HG02840 (cell line): ENCODE measurements around the gene ALG11.
"Not testable (repeated sequence)": the region's sequence is repeated elsewhere in the genome, so short reads cannot be mapped to it uniquely, and the experiment has no call there.

Experiments
- ATAC-seq: cut with Tn5 transposase; IDR thresholded peaks from one replicate; pipeline ENCODE4 v1.9.1; 2021; ENCODE audit warnings: mild to moderate bottlenecking, moderate library complexity, moderate number of reproducible peaks; ENCODE audit not compliant: unreplicated experiment, low FRiP score

ALG11 gene

GRCh38 chr13:52011632-52012511 lies at the start of gene ALG11:
TSS of gene ALG11 (plus strand) at chr13:52012398. CDS start at chr13:52012419, 21 bp downstream.
- peak; percentile 99 for ATAC-seq

GRCh38 chr13:51966186-51966585 lies 46.0 kb upstream of the ALG11 start:
- ATAC-seq, result no peak

- ATAC-seq, result no peak
These were observed 44.4 kb upstream of the ALG11 start for GRCh38 chr13:51967482-51968446.

- no peak for ATAC-seq
These were observed 41.8 kb upstream of the ALG11 start for GRCh38 chr13:51970349-51970748.

GRCh38 chr13:51971520-51972426 lies 40.4 kb upstream of the ALG11 start:
- no peak for ATAC-seq

GRCh38 chr13:51974482-51974881 lies 37.7 kb upstream of the ALG11 start:
- no peak for ATAC-seq

GRCh38 chr13:51976423-51976822 lies 35.8 kb upstream of the ALG11 start:
- no peak for ATAC-seq

GRCh38 chr13:51976890-51977289 lies 35.3 kb upstream of the ALG11 start:
- ATAC-seq, result no peak

GRCh38 chr13:51977625-51978024 lies 34.6 kb upstream of the ALG11 start:
- ATAC-seq, result no peak

- ATAC-seq, result no peak
These were observed 33.2 kb upstream of the ALG11 start for GRCh38 chr13:51978796-51979556.

- no peak for ATAC-seq
These were observed 31.3 kb upstream of the ALG11 start for GRCh38 chr13:51980908-51981307.

GRCh38 chr13:51981355-51981754 lies 30.8 kb upstream of the ALG11 start:
- ATAC-seq, result no peak

- ATAC-seq, result not testable (repeated sequence)
These were observed 28.9 kb upstream of the ALG11 start for GRCh38 chr13:51983292-51983691.

GRCh38 chr13:51984904-51985303 lies 27.3 kb upstream of the ALG11 start:
- ATAC-seq, result not testable (repeated sequence)

- ATAC-seq, result no peak
These were observed 23.1 kb upstream of the ALG11 start for GRCh38 chr13:51988988-51989618.

- no peak for ATAC-seq
These were observed 18.5 kb upstream of the ALG11 start for GRCh38 chr13:51993713-51994112.

GRCh38 chr13:51995677-51996551 lies 16.3 kb upstream of the ALG11 start:
- no peak for ATAC-seq

GRCh38 chr13:51996641-51997040 lies 15.6 kb upstream of the ALG11 start:
- ATAC-seq, result no peak
